Epithelial cell of proximal tubule (primary cell): Measurements from ENCODE around the gene WFIKKN2. TPM values are rescaled to one million over a fixed set of nuclear protein-coding genes. Genes with fewer than 3 reads are reported as not detected.

ENCODE experiments used
- DNase-seq: peaks from one replicate; pipeline ENCODE4 v3.0.0-alpha.2; 2011; ENCODE audit warnings: low read depth
- H3K4me3 ChIP-seq: 2 replicates; pipeline ENCODE4 v1.5.1; 2011; ENCODE audit warnings: low read depth, mild to moderate bottlenecking, low read length
- CTCF ChIP-seq: conservative IDR thresholded peaks from 2 replicates; pipeline ENCODE4 v1.5.1; 2012; ENCODE audit warnings: low read depth, mild to moderate bottlenecking, low read length
- total RNA-seq: library from RNA; depleted of rRNA; stranded (reverse); fragments of >200 nt; gene quantifications from 2 replicates; pipeline ENCODE4 v1.2.3, GENCODE V29; 2015

The WFIKKN2 gene
- total RNA-seq = not detected in 2 replicates

GRCh38 chr17:50835301-50836234 lies at the start of gene WFIKKN2:
Gene WFIKKN2 (plus strand): TSS chr17:50835586. CDS start chr17:50835938, 352 bp downstream.
- H3K4me3 ChIP-seq = peak within 1 kb of the TSS; percentile 43
- DNase-seq = no peak
- no peak for TF ChIP-seq CTCF

- no peak for DNase-seq
- TF ChIP-seq CTCF = no peak
- H3K4me3 ChIP-seq = no peak overlapping the region
These were observed 49.3 kb upstream of the WFIKKN2 start for GRCh38 chr17:50785946-50786570.

GRCh38 chr17:50787106-50787505 lies 48.3 kb upstream of the WFIKKN2 start:
- TF ChIP-seq CTCF = no peak
- H3K4me3 ChIP-seq = no peak overlapping the region
- DNase-seq = no peak

- no peak for DNase-seq
- TF ChIP-seq CTCF = no peak
- H3K4me3 ChIP-seq = no peak overlapping the region
These were observed 44.8 kb upstream of the WFIKKN2 start for GRCh38 chr17:50790618-50791017.

GRCh38 chr17:50792132-50792531 lies 43.3 kb upstream of the WFIKKN2 start:
- H3K4me3 ChIP-seq = no peak overlapping the region
- DNase-seq = no peak
- TF ChIP-seq CTCF = no peak

GRCh38 chr17:50793007-50793406 lies 42.4 kb upstream of the WFIKKN2 start:
- DNase-seq = no peak
- no peak overlapping the region for H3K4me3 ChIP-seq
- TF ChIP-seq CTCF = no peak
